Measurements from ENCODE around the gene ANKRA2. TPM values are rescaled to one million over a fixed set of nuclear protein-coding genes. Genes with fewer than 3 reads are reported as not detected.
A peak's percentile ranks its signal among the peaks of the same experiment; 100 is the strongest.

ANKRA2 gene, protein sequence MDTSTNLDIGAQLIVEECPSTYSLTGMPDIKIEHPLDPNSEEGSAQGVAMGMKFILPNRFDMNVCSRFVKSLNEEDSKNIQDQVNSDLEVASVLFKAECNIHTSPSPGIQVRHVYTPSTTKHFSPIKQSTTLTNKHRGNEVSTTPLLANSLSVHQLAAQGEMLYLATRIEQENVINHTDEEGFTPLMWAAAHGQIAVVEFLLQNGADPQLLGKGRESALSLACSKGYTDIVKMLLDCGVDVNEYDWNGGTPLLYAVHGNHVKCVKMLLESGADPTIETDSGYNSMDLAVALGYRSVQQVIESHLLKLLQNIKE
- total RNA-seq (2012; rRNA removed): 8.7 and 10.9 TPM in 2 replicates

DNA sequence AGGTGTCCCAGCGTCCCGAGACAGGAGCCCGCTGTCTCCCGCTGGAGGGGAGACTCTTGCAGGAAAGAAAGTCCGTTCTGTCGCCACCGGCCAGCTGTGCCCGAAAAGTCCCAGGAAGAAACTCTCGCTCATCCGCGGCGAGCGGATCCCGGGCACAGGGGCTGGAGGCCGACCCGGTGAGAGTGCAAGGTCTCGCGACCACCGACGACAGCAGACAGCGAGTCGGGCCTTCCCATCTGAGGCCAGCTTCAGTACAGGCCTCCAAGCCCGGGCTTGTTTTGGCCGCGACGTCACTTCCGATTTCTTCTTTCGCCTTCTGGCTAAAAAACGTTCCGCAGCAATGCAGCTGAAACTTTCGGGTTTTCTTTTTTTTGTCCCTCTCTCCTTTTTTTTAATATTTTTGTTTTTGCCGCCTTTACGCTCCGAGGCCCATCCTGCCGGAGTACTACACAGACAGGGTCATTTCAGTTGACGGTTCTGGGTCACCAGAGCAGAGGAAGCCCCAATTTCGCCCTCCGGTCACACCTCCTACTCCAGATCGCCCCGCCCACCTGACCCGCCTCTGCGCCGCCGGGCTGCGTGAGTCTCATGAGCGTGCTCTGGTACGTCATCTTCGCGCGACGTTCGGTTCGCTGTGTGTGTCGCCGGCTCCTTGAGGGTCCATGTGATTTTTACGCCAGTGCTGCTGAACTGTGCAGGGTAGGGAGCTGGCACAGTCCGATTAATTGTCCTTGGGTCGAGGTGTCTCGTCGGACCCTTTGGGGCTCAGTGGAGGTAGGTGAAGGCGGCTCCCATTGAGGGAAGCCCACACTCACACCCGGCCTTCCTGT lies at the start of gene ANKRA2, which contains the start of gene UTP15:
Gene ANKRA2, minus strand, starts transcription at position 501 of the 830 bp plus-strand sequence. CDS start 2,758 bp downstream, outside the sequence.
Gene UTP15, plus strand, starts transcription at position 605 of the 830 bp plus-strand sequence. CDS start 1,602 bp downstream, outside the sequence.
- peak within 1 kb of the TSS; percentile 90 for H3K4me2 ChIP-seq (ENCODE audit: low read length)
- H3K36me3 ChIP-seq (ENCODE audit: insufficient read depth, low read length): peaks cover 16% of the 10 kb centered on the region
- no peaks in the 10 kb centered on the region for H3K9me3 ChIP-seq (replicated peaks; ENCODE audit: low read length)
- peak within 1 kb of the TSS; percentile 85 for H3K4me3 ChIP-seq (ENCODE audit: low read length)
- no peaks in the 10 kb centered on the region for H3K27me3 ChIP-seq (ENCODE audit: control insufficient read depth, insufficient read depth, low read length)
- peaks cover 28% of the 10 kb centered on the region for H3K4me1 ChIP-seq (ENCODE audit: control insufficient read depth, insufficient read depth, low read length)
- peak within 1 kb of the TSS; percentile 88 for H3K9ac ChIP-seq (ENCODE audit: low read depth, low read length)

DNA sequence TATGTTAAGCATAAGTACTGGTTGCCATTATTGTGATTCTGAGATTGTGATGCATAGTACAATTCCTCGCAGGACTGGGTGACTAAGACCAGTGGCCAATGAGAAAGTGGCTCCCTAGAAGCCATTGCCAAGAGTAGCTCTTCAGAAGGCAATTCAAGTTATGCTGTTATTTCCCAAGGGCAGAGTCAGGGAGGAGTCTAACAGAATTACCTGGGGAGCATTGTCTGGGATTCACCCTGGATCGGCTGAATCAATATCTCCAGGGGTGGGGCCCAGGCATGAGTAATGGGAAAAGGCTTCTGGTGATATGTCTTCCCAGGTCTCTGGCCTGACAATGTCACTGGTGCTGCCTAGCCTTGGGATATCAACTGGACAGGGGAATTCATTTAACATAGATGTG lies 49.6 kb upstream of the ANKRA2 start:
- Histone ChIP-seq H3K4me2 (ENCODE audit: low read length) (no peak overlapping the region), H3K9me3 (replicated peaks; ENCODE audit: low read length) (no peaks in the 10 kb centered on the region), H3K4me3 (ENCODE audit: low read length) (no peak overlapping the region), H3K36me3 (ENCODE audit: insufficient read depth, low read length) (no peaks in the 10 kb centered on the region), H3K27me3 (ENCODE audit: control insufficient read depth, insufficient read depth, low read length) (no peaks in the 10 kb centered on the region), H3K9ac (ENCODE audit: low read depth, low read length) (no peak overlapping the region), H3K4me1 (ENCODE audit: control insufficient read depth, insufficient read depth, low read length) (peaks cover 17% of the 10 kb centered on the region)

DNA sequence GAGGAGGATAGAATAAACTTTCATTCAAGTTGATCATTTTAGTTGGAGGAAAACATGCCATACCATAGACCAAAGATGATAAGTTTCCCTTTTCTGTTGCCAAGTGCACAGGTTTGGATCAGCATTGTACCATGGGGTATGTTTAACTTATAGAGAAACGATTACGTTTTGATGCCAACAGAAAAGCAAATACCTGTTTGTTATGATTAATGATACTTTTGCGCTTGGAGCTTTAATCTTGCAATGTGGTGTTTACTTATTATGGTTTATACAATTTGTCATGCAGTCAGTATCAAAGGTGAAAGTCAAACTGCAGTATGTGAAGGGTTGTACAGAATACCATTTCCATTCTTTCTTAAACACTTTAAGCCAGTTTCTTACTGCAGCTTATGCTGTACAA lies 47.4 kb upstream of the ANKRA2 start:
- no peaks in the 10 kb centered on the region for H3K9me3 ChIP-seq (replicated peaks; ENCODE audit: low read length)
- H3K9ac ChIP-seq (ENCODE audit: low read depth, low read length): no peak overlapping the region
- H3K27me3 ChIP-seq (ENCODE audit: control insufficient read depth, insufficient read depth, low read length): no peaks in the 10 kb centered on the region
- H3K4me2 ChIP-seq (ENCODE audit: low read length): no peak overlapping the region
- H3K36me3 ChIP-seq (ENCODE audit: insufficient read depth, low read length): no peaks in the 10 kb centered on the region
- no peak overlapping the region for H3K4me3 ChIP-seq (ENCODE audit: low read length)
- peaks cover 6% of the 10 kb centered on the region for H3K4me1 ChIP-seq (ENCODE audit: control insufficient read depth, insufficient read depth, low read length)

DNA sequence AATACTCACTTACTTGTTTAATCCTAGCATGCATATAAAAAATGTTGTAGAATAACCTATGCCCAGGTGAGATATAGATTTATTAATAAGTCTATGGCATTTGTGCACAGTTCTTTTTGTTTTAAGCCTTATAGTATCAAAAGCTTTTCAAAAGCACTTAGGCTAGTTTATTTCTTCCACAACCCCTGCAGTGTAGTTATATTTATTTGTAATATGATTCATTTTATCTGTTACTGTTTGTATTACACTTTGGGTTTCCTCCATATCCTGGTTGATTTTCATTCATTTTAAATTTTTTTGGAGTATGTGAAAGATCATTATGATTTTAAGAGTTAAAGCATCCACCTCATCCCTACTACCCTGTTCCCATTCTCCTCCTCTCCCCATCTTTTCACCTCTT lies 41.8 kb upstream of the ANKRA2 start:
- Histone ChIP-seq H3K9me3 (replicated peaks; ENCODE audit: low read length) (no peaks in the 10 kb centered on the region), H3K27me3 (ENCODE audit: control insufficient read depth, insufficient read depth, low read length) (no peaks in the 10 kb centered on the region), H3K4me3 (ENCODE audit: low read length) (peak overlapping the region; percentile 35), H3K4me1 (ENCODE audit: control insufficient read depth, insufficient read depth, low read length) (peaks cover 43% of the 10 kb centered on the region), H3K36me3 (ENCODE audit: insufficient read depth, low read length) (no peaks in the 10 kb centered on the region), H3K9ac (ENCODE audit: low read depth, low read length) (peak overlapping the region; percentile 38), H3K4me2 (ENCODE audit: low read length) (peak overlapping the region; percentile 42)

DNA sequence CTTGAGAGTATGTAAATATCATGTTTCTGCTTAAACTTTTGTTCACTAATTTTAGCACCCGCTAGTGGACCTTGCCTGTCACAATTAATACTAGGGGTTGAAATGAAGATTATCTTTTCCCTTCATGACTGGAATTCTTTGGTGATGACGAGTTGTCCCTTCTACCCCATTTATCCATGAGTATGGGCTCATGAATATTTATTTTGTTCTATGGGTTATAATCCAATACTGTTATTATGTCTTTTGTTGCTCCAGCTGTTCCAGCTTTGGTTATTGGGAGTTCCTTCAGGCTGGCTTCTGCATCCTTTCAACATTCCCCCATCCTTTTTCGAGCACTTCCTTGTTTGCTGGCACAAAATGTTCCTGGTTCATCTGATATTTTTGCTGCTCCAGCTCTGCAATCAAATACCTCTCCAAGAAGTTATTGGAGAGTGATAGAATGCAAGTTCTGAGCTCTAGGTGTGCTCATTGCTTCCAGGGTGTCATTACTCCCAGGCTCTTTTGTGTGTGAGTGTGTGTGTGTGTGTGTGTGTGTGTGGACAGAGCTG lies 40.8 kb upstream of the ANKRA2 start:
- peak overlapping the region; percentile 42 for H3K4me2 ChIP-seq (ENCODE audit: low read length)
- peaks cover 7% of the 10 kb centered on the region for H3K9me3 ChIP-seq (replicated peaks; ENCODE audit: low read length)
- H3K4me1 ChIP-seq (ENCODE audit: control insufficient read depth, insufficient read depth, low read length): peaks cover 43% of the 10 kb centered on the region

DNA sequence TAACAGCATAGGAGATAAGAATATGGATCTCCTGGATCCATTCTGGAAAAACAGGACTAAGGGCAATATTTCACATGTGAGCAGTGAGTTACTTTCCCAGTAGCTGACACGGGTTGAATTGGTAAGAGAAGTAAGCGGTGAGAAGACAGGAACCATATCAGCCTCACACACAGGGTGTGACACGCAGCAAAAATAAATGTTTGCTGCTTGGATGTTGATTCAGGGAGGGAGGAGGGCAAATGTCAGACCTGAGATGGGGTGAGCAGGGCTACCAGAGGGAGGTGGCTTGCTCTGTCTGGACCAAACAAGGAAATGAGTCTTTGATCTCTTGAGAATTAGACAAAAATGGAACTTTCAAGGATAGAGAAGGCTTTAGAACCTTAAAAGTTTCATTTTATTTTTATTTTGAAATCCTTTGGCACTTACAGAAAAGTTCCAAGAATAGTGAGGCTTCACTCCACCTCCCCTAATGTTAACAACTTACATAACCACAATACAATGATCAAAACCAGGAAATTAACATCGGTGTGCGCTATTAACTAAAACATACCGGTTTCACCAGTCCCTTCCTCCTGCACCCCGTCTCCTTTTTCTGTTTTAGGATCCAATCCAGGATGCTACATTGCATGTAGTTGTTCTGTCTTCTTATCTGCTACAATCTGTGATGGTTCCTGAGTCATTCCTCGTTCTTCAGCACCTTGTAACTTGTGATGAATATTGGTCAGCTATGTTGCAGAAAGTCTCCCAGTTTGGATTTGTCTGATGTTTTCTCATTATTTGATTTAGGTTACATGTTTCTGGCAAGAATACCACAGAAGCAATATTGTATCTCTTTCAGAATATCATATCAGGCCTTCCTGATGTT lies 40.0 kb upstream of the ANKRA2 start:
- Histone ChIP-seq H3K4me1 (ENCODE audit: control insufficient read depth, insufficient read depth, low read length) (peaks cover 43% of the 10 kb centered on the region), H3K27me3 (ENCODE audit: control insufficient read depth, insufficient read depth, low read length) (no peaks in the 10 kb centered on the region), H3K9me3 (replicated peaks; ENCODE audit: low read length) (peaks cover 7% of the 10 kb centered on the region), H3K4me3 (ENCODE audit: low read length) (no peak overlapping the region), H3K4me2 (ENCODE audit: low read length) (peak overlapping the region; percentile 42), H3K9ac (ENCODE audit: low read depth, low read length) (peak overlapping the region; percentile 19), H3K36me3 (ENCODE audit: insufficient read depth, low read length) (no peaks in the 10 kb centered on the region)

More for the DNA sequence above, 40.8 kb upstream of the ANKRA2 start:
- Histone ChIP-seq H3K4me3 (ENCODE audit: low read length) (no peak overlapping the region), H3K27me3 (ENCODE audit: control insufficient read depth, insufficient read depth, low read length) (no peaks in the 10 kb centered on the region), H3K36me3 (ENCODE audit: insufficient read depth, low read length) (no peaks in the 10 kb centered on the region), H3K9ac (ENCODE audit: low read depth, low read length) (peak overlapping the region; percentile 38)

DNA sequence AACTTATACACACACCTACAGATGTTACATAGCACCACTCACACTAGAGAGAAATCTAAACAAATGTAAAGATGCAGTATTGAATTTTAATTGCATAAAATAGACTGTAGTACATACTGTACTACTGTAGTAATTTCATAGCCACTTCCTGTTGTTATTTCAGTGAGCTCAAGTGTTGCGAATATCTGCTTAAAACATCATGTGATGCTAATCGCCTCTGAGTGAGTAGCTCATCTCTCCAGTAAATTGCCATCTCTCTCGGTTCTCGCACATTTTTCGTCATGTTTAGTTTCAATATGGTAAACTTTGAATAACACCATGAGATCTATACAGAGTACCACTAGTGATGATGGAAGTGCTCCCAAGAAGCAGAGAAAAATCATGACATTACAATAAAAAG lies 38.6 kb upstream of the ANKRA2 start:
- H3K4me1 ChIP-seq (ENCODE audit: control insufficient read depth, insufficient read depth, low read length): peaks cover 43% of the 10 kb centered on the region
- H3K27me3 ChIP-seq (ENCODE audit: control insufficient read depth, insufficient read depth, low read length): no peaks in the 10 kb centered on the region
- H3K9ac ChIP-seq (ENCODE audit: low read depth, low read length): no peak overlapping the region
- peaks cover 7% of the 10 kb centered on the region for H3K9me3 ChIP-seq (replicated peaks; ENCODE audit: low read length)
- no peaks in the 10 kb centered on the region for H3K36me3 ChIP-seq (ENCODE audit: insufficient read depth, low read length)
- H3K4me2 ChIP-seq (ENCODE audit: low read length): no peak overlapping the region
- no peak overlapping the region for H3K4me3 ChIP-seq (ENCODE audit: low read length)

DNA sequence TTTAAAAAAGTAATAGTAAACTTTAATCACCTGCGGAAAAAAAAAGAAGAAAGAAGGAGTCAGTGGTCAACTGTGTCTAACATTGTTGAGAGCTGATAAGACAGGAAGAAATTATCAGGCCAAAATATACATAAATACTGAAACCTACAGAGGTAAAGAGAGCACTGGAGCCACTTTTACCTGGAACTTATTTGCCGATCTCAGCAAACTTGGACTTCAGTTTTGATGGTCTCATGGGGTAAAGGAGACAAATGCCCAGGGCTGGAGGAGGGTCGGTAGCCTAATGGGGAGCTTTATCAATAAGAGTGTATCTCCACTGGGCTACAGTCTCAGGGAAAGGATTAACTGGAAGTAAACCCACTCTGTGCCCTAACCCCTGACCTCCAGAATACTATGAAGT lies 33.9 kb upstream of the ANKRA2 start:
- no peaks in the 10 kb centered on the region for H3K27me3 ChIP-seq (ENCODE audit: control insufficient read depth, insufficient read depth, low read length)
- peaks cover 7% of the 10 kb centered on the region for H3K9me3 ChIP-seq (replicated peaks; ENCODE audit: low read length)
- no peak overlapping the region for H3K4me2 ChIP-seq (ENCODE audit: low read length)
- H3K4me1 ChIP-seq (ENCODE audit: control insufficient read depth, insufficient read depth, low read length): peaks cover 8% of the 10 kb centered on the region
- H3K4me3 ChIP-seq (ENCODE audit: low read length): no peak overlapping the region
- no peak overlapping the region for H3K9ac ChIP-seq (ENCODE audit: low read depth, low read length)
- H3K36me3 ChIP-seq (ENCODE audit: insufficient read depth, low read length): no peaks in the 10 kb centered on the region

DNA sequence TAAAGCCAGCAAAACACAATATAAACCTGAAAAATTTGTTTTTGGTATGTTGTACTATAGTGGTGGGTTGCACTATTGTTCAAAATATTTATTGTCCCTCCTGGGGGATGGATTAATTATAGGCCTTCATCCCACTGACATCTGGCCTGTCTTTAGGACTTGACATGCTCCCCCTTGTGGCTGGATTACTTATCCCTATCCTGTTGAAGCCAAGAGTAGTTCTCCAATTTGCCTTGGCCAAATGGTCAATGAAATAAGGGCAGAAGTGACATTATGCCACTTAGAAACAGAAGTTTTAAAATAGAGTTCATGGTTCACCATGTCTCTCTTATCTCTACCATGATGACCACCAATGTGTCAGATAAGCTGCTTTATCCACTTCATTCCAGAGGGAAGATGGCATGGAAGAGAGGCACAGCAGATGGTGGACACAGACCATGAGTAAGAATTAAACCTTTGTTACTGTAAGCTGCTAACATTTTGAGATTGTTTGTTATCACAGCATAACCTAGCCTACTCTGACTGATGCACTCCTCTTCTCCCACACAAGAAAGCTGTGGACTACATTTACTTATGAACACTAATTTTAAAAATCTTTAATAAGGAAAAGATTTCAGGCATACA lies 31.4 kb upstream of the ANKRA2 start:
- Histone ChIP-seq H3K36me3 (ENCODE audit: insufficient read depth, low read length) (no peaks in the 10 kb centered on the region), H3K4me1 (ENCODE audit: control insufficient read depth, insufficient read depth, low read length) (peaks cover 18% of the 10 kb centered on the region), H3K9me3 (replicated peaks; ENCODE audit: low read length) (peaks cover 4% of the 10 kb centered on the region), H3K4me2 (ENCODE audit: low read length) (no peak overlapping the region), H3K27me3 (ENCODE audit: control insufficient read depth, insufficient read depth, low read length) (no peaks in the 10 kb centered on the region), H3K9ac (ENCODE audit: low read depth, low read length) (no peak overlapping the region), H3K4me3 (ENCODE audit: low read length) (no peak overlapping the region)

DNA sequence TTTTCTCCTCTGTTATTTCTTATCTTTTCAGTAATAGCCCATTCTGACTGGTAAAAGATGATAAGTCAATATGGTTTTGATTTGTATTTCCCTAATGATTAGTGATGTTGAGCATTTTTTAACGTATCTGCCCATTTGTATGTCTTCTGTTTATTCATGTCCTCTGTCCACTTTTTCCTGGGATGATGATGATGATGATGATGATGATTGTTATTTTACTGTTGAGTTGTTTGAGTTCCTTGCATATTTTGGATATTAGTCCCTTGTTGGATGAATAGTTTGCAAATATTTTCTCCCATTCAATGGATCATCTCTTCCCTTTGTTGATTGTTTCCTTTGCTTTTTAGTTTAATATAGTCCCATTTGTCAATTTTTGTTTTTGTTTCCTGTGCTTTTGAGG lies 27.1 kb upstream of the ANKRA2 start:
- H3K36me3 ChIP-seq (ENCODE audit: insufficient read depth, low read length): no peaks in the 10 kb centered on the region
- peak overlapping the region; percentile 24 for H3K4me2 ChIP-seq (ENCODE audit: low read length)
- H3K4me1 ChIP-seq (ENCODE audit: control insufficient read depth, insufficient read depth, low read length): peaks cover 24% of the 10 kb centered on the region
- H3K4me3 ChIP-seq (ENCODE audit: low read length): peak overlapping the region; percentile 3
- H3K27me3 ChIP-seq (ENCODE audit: control insufficient read depth, insufficient read depth, low read length): no peaks in the 10 kb centered on the region
- H3K9ac ChIP-seq (ENCODE audit: low read depth, low read length): peak overlapping the region; percentile 36
- H3K9me3 ChIP-seq (replicated peaks; ENCODE audit: low read length): no peaks in the 10 kb centered on the region
